HG03025 (cell line): ENCODE results near the gene TNS3.
"Not testable (repeated sequence)": the region's sequence is repeated elsewhere in the genome, so short reads cannot be mapped to it uniquely, and the experiment has no call there.

Experiments
- ATAC-seq: cut with Tn5 transposase; IDR thresholded peaks from one replicate; pipeline ENCODE4 v1.9.1; 2021; ENCODE audit warnings: mild to moderate bottlenecking, moderate library complexity; ENCODE audit not compliant: unreplicated experiment, low FRiP score

TNS3 gene

GRCh38 chr7:47544416-47544815, 37.5 kb downstream of the TNS3 start:
- no peak for ATAC-seq

GRCh38 chr7:47543714-47544113, 38.2 kb downstream of the TNS3 start:
- ATAC-seq, result no peak

GRCh38 chr7:47543056-47543455, 38.9 kb downstream of the TNS3 start:
- no peak for ATAC-seq

GRCh38 chr7:47542051-47542450, 39.9 kb downstream of the TNS3 start:
- ATAC-seq, result no peak

- not testable (repeated sequence) for ATAC-seq
Observed at GRCh38 chr7:47541485-47541884, 40.4 kb downstream of the TNS3 start.

- ATAC-seq, result no peak
Observed at GRCh38 chr7:47540387-47541350, 41.2 kb downstream of the TNS3 start.

GRCh38 chr7:47540053-47540386, 41.9 kb downstream of the TNS3 start:
- ATAC-seq, result no peak

- no peak for ATAC-seq
Observed at GRCh38 chr7:47539398-47540052, 42.4 kb downstream of the TNS3 start.

- ATAC-seq, result no peak
Observed at GRCh38 chr7:47538846-47539311, 43.0 kb downstream of the TNS3 start.

- no peak for ATAC-seq
Observed at GRCh38 chr7:47537716-47538675, 43.9 kb downstream of the TNS3 start.

- no peak for ATAC-seq
Observed at GRCh38 chr7:47536661-47537611, 45.0 kb downstream of the TNS3 start.

GRCh38 chr7:47535704-47536628, 45.9 kb downstream of the TNS3 start:
- no peak for ATAC-seq

GRCh38 chr7:47535035-47535703, 46.7 kb downstream of the TNS3 start:
- ATAC-seq, result no peak

GRCh38 chr7:47534322-47535034, 47.4 kb downstream of the TNS3 start:
- no peak for ATAC-seq

- no peak for ATAC-seq
Observed at GRCh38 chr7:47531584-47532492, 50.1 kb downstream of the TNS3 start.

- ATAC-seq, result no peak
Observed at GRCh38 chr7:47529826-47530555, 51.9 kb downstream of the TNS3 start.
